ENCODE results near the gene OR10H5.
"Not testable (repeated sequence)": the region's sequence is repeated elsewhere in the genome, so short reads cannot be mapped to it uniquely, and the experiment has no call there.

The OR10H5 gene

DNA sequence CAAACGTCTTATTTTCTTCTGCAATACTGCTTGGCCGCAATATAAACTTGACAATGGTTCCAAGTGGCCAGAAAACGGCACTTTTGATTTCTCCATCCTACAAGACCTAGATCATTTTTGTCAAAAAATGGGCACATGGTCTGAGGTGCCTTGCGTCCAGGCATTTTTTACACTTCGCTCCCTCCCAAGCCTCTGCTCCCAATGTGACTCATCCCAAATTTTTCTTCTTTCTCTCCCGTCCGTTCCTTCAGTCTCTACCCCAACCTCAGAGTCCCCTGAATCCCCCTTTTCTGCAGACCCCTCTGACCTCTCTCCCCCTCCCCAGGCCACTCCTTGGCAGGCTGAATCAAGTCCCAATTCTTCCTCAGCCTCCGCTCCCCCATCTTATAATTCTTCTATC lies 42.3 kb downstream of the OR10H5 start:
- CTCF ChIA-PET = no interaction called here
- POLR2A ChIA-PET = no interaction called here
- no peak for DNase-seq (ENCODE audit: extremely low spot score)
- TF ChIP-seq FOXM1 (IDR thresholded peaks at IDR 0.05; ENCODE audit: borderline replicate concordance) (no peak), ZNF384 (IDR thresholded peaks at IDR 0.05) (no peak), TARDBP (IDR thresholded peaks at IDR 0.05) (no peak), ARNT (IDR thresholded peaks at IDR 0.05) (no peak), BHLHE40 (IDR thresholded peaks at IDR 0.05; ENCODE audit: borderline replicate concordance) (no peak), ELF4 (IDR thresholded peaks at IDR 0.05) (no peak), FOXK2 (IDR thresholded peaks at IDR 0.05) (no peak), HDGF (IDR thresholded peaks at IDR 0.05; ENCODE audit: borderline replicate concordance) (no peak), LEF1 (IDR thresholded peaks at IDR 0.05; ENCODE audit: borderline replicate concordance) (no peak), FOXA1 (IDR thresholded peaks at IDR 0.05) (no peak), NFRKB (IDR thresholded peaks at IDR 0.05) (no peak), CTBP1 (IDR thresholded peaks at IDR 0.05; ENCODE audit: borderline replicate concordance) (no peak), SP1 (IDR thresholded peaks at IDR 0.05) (no peak), L3MBTL2 (conservative IDR thresholded peaks at IDR 0.05) (no peak), SUZ12 (IDR thresholded peaks at IDR 0.05) (no peak)
- TF ChIP-seq, protein P1, sequence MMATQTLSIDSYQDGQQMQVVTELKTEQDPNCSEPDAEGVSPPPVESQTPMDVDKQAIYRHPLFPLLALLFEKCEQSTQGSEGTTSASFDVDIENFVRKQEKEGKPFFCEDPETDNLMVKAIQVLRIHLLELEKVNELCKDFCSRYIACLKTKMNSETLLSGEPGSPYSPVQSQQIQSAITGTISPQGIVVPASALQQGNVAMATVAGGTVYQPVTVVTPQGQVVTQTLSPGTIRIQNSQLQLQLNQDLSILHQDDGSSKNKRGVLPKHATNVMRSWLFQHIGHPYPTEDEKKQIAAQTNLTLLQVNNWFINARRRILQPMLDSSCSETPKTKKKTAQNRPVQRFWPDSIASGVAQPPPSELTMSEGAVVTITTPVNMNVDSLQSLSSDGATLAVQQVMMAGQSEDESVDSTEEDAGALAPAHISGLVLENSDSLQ (IDR thresholded peaks at IDR 0.05) = no peak

DNA sequence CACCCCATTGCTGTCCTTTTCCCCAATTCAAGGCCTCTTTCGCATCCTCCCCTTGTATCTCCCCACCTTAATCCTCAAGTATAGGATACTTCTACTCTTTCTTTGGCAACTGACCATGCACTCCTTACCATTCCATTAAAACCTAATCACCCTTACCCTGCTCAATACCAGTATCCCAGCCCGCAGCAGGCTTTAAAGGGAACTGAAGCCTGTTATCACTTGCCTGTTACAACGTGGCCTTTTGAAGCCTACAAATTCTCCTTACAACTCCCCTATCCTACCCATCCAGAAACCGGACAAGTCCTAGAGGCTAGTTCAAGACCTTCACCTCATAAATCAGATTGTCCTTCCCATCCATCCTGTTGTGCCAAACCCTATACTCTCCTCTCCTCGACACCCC lies 44.2 kb downstream of the OR10H5 start:
- DNase-seq (ENCODE audit: extremely low spot score) = no peak
- CTCF ChIA-PET = no interaction called here
- TF ChIP-seq ELF4 (IDR thresholded peaks at IDR 0.05) = no peak
- no peak for TF ChIP-seq SP1 (IDR thresholded peaks at IDR 0.05)
- TF ChIP-seq FOXK2 (IDR thresholded peaks at IDR 0.05) = no peak
- TF ChIP-seq ARNT (IDR thresholded peaks at IDR 0.05) = no peak
- TF ChIP-seq BHLHE40 (IDR thresholded peaks at IDR 0.05; ENCODE audit: borderline replicate concordance) = no peak
- TF ChIP-seq SUZ12 (IDR thresholded peaks at IDR 0.05) = no peak
- no peak for TF ChIP-seq L3MBTL2 (conservative IDR thresholded peaks at IDR 0.05)
- no peak for TF ChIP-seq CTBP1 (IDR thresholded peaks at IDR 0.05; ENCODE audit: borderline replicate concordance)
- TF ChIP-seq, protein P1 (IDR thresholded peaks at IDR 0.05) = no peak
- no peak for TF ChIP-seq FOXA1 (IDR thresholded peaks at IDR 0.05)
- POLR2A ChIA-PET = no interaction called here

DNA sequence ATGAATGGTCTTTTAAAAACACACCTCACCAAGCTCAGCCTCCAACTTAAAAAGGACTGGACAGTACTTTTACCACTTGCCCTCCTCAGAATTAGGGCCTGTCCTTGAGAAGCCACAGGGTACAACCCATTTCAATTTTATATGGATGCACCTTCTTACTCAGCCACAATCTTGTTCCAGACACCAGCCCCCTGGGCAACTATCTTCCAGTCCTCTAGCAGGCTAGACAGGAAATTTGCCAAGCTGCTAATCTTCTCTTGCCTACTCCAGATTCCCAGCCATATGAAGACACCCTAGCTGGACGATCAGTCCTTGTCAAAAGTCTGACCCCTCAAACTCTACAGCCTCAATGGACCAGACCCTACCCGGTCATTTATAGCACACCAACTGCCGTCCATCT lies 46.8 kb downstream of the OR10H5 start:
- POLR2A ChIA-PET, CTCF ChIA-PET: not testable (repeated sequence)

DNA sequence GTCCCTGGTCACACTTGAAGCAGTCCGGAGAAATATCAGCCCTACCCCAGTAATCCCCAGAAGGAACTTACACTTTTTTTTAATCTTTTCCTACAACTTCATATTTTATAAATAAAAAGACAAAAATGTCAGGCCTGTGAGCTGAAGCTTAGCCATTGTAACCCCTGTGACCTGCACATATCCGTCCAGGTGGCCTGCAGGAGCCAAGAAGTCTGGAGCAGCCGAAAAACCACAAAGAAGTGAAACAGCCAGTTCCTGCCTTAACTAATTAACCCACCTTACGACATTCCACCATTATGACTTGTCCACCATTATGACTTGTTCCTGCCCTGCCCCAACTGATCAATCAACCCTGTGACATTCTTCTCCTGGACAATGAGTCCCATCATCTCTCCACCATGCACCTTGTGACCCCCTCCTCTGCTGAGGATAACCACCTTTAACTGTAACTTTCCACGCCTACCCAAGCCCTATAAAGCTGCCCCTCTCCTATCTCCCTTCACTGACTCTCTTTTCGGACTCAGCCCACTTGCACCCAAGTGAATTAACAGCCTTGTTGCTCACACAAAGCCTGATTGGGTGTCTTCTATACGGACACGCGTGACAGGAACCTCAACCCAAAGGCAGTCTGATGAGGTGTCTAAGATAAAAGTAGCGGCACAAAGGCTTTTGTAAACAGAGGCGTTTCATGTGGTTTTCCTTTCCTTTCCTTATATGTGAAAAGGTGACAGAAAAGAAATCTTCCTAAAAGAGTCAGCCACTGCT lies 48.3 kb downstream of the OR10H5 start:
- CTCF ChIA-PET = not testable (repeated sequence)
- POLR2A ChIA-PET = interaction anchor here (0.9 to 1.0 kb wide), 3 partner anchors 11 to 350 kb away, joined by 3 to 6 read pairs (median 5); partner anchors contain the start of gene FAM32A

More for the DNA sequence above, 46.8 kb downstream of the OR10H5 start:
- DNase-seq (ENCODE audit: extremely low spot score) = not testable (repeated sequence)

DNA sequence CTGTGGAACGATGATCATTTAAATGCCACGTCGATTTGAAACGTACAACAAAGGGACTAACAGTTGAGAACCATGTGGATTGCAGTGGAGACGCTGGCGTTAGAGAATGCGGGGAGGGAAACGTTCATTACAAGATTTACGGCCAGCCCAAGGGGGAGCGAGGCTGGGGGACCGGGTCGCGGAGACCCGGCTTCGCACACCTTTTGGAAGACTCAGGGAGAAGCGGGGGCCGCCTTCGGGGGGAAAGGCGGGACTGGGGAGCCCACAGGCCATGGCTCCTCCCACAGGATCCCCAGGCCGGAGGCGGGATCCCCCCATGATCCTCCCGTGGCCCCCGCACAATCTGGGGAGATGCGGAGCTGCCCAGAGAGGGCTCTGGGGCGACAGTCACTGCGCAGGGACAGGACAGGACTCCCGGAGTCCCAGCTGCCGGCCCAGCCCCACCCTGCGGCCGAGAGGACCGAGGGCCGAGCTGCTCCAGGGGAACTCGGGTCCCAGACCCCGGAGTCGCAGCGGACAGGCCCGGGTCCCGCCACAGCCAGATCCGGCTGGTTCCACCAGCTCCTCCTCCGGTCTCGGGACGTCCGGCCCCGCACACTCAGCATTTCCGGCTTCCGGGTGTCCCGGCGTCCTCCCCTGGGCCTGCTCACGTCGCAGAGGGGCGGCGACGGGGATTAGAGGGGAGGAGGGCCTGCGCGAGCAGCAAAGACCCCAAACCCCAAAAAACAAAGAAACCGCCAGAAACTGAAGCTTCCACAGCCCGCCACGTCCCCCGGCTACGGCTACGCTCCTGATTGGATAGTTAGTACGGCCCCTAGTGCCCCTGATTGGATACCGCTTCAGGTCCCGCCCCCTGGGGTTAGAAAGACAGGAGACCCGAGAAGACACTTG lies 49.1 kb downstream of the OR10H5 start:
- POLR2A ChIA-PET = interaction anchor here (0.8 to 1.2 kb wide), 8 partner anchors 9 to 349 kb away, joined by 3 to 11 read pairs (median 4); partner anchors contain the start of gene FAM32A
- TF ChIP-seq BHLHE40 (IDR thresholded peaks at IDR 0.05; ENCODE audit: borderline replicate concordance) = no peak
- TF ChIP-seq ZNF384 (IDR thresholded peaks at IDR 0.05) = no peak
- TF ChIP-seq ARNT (IDR thresholded peaks at IDR 0.05) = no peak
- TF ChIP-seq L3MBTL2 (conservative IDR thresholded peaks at IDR 0.05) = no peak
- TF ChIP-seq SUZ12 (IDR thresholded peaks at IDR 0.05) = no peak
- no peak for TF ChIP-seq CTBP1 (IDR thresholded peaks at IDR 0.05; ENCODE audit: borderline replicate concordance)
- TF ChIP-seq HDGF (IDR thresholded peaks at IDR 0.05; ENCODE audit: borderline replicate concordance) = no peak
- no peak for TF ChIP-seq FOXM1 (IDR thresholded peaks at IDR 0.05; ENCODE audit: borderline replicate concordance)
- no peak for TF ChIP-seq LEF1 (IDR thresholded peaks at IDR 0.05; ENCODE audit: borderline replicate concordance)
- peak; percentile 78 for TF ChIP-seq ELF4 (IDR thresholded peaks at IDR 0.05)
- no peak for TF ChIP-seq FOXK2 (IDR thresholded peaks at IDR 0.05)
- no peak for TF ChIP-seq NFRKB (IDR thresholded peaks at IDR 0.05)
- TF ChIP-seq, protein P1 (IDR thresholded peaks at IDR 0.05) = peak; percentile 66
- CTCF ChIA-PET = interaction anchor here (0.6 kb wide), 1 partner anchor 11 kb away, joined by 4 read pairs; no protein-coding TSS in a partner anchor
- DNase-seq (ENCODE audit: extremely low spot score) = peak; percentile 88

More for the DNA sequence above, 48.3 kb downstream of the OR10H5 start:
- not testable (repeated sequence) for DNase-seq (ENCODE audit: extremely low spot score)

DNA sequence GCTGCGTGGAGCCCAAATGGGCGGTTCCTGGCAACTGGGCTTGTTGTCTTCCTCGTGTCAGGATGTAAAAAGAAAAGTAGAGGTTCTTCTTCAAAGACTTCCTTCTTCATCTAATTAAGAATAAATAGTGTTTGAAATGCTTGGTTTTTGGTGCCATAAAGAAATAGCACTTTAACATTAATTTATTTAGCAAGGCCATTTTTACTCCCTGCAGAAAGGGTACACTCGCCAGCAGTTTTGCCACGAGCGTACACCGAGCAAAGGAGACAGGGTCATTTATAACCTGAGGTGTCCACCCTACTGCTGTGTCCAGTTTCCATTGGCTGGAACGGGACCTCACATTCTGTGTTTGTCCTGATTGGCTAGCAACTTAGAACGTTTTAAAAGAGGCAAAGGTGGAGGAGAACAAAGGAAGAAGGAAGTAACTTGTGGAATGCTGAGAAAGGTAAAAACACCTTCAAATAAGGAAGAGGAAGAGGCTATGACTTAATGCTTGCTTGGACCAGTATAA lies 49.8 kb downstream of the OR10H5 start:
- DNase-seq (ENCODE audit: extremely low spot score) = no peak
- TF ChIP-seq SP1 (IDR thresholded peaks at IDR 0.05) (no peak), L3MBTL2 (conservative IDR thresholded peaks at IDR 0.05) (peak; percentile 51)
- CTCF ChIA-PET = no interaction called here
- POLR2A ChIA-PET = interaction anchor here (1.0 to 1.2 kb wide), 5 partner anchors 10 to 53 kb away, joined by 3 to 11 read pairs (median 5); no protein-coding TSS in a partner anchor

All from HEK293T (cell line).